ENCODE data around the gene GPRC5A.

- TF ChIP-seq YY1 (tag by site-specific recombination; IDR thresholded peaks at IDR 0.05) (no peak), ZNF274 (IDR thresholded peaks at IDR 0.05; ENCODE audit: low read length) (no peak), ZNF274 (tag by site-specific recombination; IDR thresholded peaks at IDR 0.05; ENCODE audit: borderline replicate concordance) (no peak), CTCF (tag by site-specific recombination; IDR thresholded peaks at IDR 0.05) (no peak), ZNF214 (tag by site-specific recombination; IDR thresholded peaks at IDR 0.05; ENCODE audit: borderline replicate concordance) (no peak), ZFP3 (tag by site-specific recombination; IDR thresholded peaks at IDR 0.05; ENCODE audit: low read depth) (no peak), ZNF501 (tag by site-specific recombination; IDR thresholded peaks at IDR 0.05) (no peak), ZNF580 (tag by site-specific recombination; IDR thresholded peaks at IDR 0.05) (no peak), ZNF777 (tag by site-specific recombination; IDR thresholded peaks at IDR 0.05; ENCODE audit: borderline replicate concordance) (no peak), ZNF10 (tag by site-specific recombination; IDR thresholded peaks at IDR 0.05) (peak; percentile 53; the same call in 1 of the 2 replicates), ZNF157 (tag by site-specific recombination; IDR thresholded peaks at IDR 0.05) (no peak), ZBTB11 (tag by site-specific recombination; conservative IDR thresholded peaks at IDR 0.05; ENCODE audit: low read depth) (no peak), REST (tag by site-specific recombination; IDR thresholded peaks at IDR 0.05) (no peak)
- TF ChIP-seq, protein P1, sequence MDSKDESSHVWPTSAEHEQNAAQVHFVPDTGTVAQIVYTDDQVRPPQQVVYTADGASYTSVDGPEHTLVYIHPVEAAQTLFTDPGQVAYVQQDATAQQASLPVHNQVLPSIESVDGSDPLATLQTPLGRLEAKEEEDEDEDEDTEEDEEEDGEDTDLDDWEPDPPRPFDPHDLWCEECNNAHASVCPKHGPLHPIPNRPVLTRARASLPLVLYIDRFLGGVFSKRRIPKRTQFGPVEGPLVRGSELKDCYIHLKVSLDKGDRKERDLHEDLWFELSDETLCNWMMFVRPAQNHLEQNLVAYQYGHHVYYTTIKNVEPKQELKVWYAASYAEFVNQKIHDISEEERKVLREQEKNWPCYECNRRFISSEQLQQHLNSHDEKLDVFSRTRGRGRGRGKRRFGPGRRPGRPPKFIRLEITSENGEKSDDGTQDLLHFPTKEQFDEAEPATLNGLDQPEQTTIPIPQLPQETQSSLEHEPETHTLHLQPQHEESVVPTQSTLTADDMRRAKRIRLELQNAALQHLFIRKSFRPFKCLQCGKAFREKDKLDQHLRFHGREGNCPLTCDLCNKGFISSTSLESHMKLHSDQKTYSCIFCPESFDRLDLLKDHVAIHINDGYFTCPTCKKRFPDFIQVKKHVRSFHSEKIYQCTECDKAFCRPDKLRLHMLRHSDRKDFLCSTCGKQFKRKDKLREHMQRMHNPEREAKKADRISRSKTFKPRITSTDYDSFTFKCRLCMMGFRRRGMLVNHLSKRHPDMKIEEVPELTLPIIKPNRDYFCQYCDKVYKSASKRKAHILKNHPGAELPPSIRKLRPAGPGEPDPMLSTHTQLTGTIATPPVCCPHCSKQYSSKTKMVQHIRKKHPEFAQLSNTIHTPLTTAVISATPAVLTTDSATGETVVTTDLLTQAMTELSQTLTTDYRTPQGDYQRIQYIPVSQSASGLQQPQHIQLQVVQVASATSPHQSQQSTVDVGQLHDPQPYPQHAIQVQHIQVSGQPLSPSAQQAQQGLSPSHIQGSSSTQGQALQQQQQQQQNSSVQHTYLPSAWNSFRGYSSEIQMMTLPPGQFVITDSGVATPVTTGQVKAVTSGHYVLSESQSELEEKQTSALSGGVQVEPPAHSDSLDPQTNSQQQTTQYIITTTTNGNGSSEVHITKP (tag by site-specific recombination; IDR thresholded peaks at IDR 0.05): 0 out of 2 replicates have a peak, but pooled peaks have one; percentile 28
Measured at GRCh38 chr12:12892681-12893141, 1.3 kb downstream of the GPRC5A start.

Data from HEK293 (cell line).